ENCODE measurements around the gene STK24.

Gene STK24

DNA sequence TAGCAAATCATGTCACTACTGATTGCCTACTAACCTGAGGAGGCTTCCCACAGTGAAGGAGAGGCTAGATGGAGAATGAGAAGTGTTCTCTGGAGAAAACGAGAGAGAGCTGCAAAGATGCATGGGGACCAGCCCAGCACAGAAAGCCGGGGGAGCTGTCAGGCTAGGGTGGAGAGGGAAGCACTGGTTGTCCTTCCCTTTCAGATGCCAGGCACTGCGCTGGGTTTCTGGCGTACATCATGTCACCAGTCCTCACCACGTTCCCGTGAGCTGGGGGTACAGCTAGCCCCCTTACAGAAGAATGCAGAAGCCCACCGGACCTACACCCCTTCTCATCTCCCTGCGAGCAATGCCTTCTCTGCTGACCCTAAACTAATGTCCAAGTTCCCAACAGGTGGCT is 86.0 kb downstream of the STK24 start:
- peaks cover 72% of the 10 kb centered on the region for H3K4me1 Mint-ChIP-seq (ENCODE audit: low read depth)
- peaks cover 3% of the 10 kb centered on the region for H3K36me3 Mint-ChIP-seq
- no peak overlapping the region for H3K4me3 Mint-ChIP-seq
- H3K9me3 Mint-ChIP-seq (ENCODE audit: low read depth), result no peaks in the 10 kb centered on the region
- no peak overlapping the region for H3K27ac Mint-ChIP-seq
- H3K27me3 Mint-ChIP-seq, result no peaks in the 10 kb centered on the region

DNA sequence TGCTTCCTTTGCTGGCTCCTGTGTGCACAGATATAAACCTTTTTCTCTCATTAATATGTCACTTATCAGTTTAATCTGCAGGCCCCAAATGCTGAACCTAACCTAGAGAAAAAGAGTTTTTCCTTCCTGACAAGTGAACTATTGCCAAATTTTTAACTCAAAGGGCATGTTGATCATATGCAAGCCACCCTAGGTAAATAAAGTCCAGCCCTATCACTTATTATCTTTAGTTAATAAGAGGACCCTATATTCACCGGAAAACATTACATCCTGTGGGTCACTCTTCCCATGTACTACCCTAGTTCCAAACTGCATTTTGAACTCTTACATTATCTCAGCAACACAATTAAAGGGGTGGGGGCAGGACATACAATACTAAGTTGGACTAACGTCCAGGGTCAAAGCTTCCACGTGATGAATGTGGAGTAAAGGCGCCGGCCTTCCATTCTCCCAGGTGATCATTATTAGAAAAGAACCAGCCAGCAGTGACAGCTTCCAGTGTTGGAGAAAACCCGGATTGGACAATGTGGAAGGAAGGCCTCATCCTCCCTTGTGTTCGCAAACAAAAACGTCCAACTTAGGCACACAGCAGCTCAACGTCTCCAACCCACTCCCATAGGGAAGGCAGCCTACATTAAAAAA is 86.6 kb downstream of the STK24 start:
- Mint-ChIP-seq H3K9me3 (ENCODE audit: low read depth) (no peaks in the 10 kb centered on the region), H3K4me1 (ENCODE audit: low read depth) (peaks cover 74% of the 10 kb centered on the region), H3K27ac (peak overlapping the region; percentile 41), H3K36me3 (peaks cover 3% of the 10 kb centered on the region), H3K27me3 (no peaks in the 10 kb centered on the region), H3K4me3 (no peak overlapping the region)

DNA sequence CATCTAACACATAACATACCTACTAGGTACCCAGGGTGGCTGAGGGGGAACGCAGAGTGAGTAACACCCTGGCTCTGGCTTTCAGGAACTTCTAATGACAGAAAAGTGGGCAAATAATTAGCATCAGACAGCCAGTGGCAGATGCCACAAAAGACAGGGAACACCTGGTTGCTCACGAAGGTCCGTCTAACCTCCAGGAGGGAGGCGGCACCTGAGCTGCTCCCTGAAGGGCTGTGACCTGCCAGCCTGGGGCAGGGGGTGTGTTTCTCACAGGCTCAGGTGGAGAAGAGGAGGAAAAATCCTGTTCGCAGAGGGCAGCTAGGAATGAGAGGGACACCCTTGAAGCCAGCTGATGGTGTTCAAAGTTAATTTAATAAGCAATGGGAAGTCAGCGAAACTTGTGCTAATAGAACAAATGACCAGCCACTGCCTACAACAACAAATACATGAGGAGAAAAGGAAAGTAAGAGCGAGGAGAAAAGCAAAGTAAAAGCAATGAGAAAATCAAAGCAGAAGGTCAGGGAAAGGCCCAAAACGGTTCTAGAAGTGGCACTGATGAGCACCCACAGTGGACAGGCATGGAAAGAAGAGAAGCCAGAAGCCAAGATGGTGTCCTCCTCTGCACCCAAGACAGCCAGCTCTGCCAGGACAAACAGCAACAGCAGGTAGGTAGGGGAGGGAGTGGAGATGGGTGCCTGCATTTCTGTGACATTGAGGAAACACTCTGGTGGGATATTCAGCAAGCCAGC is 87.3 kb downstream of the STK24 start:
- Mint-ChIP-seq H3K27ac (peak overlapping the region; percentile 41), H3K4me3 (peak overlapping the region; percentile 9), H3K4me1 (ENCODE audit: low read depth) (peaks cover 81% of the 10 kb centered on the region), H3K36me3 (peaks cover 2% of the 10 kb centered on the region), H3K27me3 (no peaks in the 10 kb centered on the region), H3K9me3 (ENCODE audit: low read depth) (no peaks in the 10 kb centered on the region)

DNA sequence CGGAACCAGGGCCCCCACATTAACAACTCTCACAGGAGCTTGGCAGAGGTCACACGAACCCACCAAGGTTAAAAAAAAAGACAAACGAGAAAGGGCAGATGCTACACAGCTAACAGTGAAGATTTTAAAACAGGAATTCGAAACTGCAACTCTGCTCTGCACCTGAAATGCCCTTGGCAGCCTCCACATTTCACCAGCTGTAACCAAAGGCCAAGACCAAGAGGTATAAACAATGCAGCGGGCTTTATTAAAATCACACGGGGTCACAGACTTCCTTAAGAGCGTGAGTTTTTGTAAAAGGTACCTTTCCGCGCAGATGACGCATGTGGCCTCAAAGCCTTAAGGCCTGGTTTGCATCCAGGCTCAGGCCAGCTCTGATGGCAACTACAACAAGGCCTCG is 88.2 kb downstream of the STK24 start:
- peaks cover 87% of the 10 kb centered on the region for H3K4me1 Mint-ChIP-seq (ENCODE audit: low read depth)
- H3K27ac Mint-ChIP-seq, result no peak overlapping the region
- peaks cover under 1% of the 10 kb centered on the region for H3K36me3 Mint-ChIP-seq
- no peak overlapping the region for H3K4me3 Mint-ChIP-seq
- H3K9me3 Mint-ChIP-seq (ENCODE audit: low read depth), result no peaks in the 10 kb centered on the region
- no peaks in the 10 kb centered on the region for H3K27me3 Mint-ChIP-seq

DNA sequence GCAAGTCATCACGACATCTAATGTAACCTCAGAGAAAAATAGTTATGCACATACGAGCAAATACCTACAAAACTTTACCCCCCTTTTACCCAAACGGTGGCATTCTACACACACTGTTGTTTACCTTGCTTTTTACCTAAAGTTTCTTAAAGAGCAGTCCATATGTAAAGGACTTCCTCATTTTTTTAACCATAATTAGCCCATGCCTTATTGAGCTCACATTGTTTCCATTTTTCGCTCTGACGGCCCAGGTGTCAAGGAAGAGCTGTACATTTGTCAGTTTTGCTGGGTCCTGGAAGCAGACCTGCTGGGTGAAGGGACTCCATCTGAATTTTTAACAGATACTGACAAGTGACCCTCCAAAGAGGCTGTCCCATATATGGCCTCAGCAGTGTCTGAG is 89.4 kb downstream of the STK24 start:
- peaks cover 3% of the 10 kb centered on the region for H3K36me3 Mint-ChIP-seq
- H3K4me3 Mint-ChIP-seq, result no peak overlapping the region
- no peaks in the 10 kb centered on the region for H3K27me3 Mint-ChIP-seq
- H3K4me1 Mint-ChIP-seq (ENCODE audit: low read depth), result peaks cover 83% of the 10 kb centered on the region
- H3K27ac Mint-ChIP-seq, result no peak overlapping the region
- H3K9me3 Mint-ChIP-seq (ENCODE audit: low read depth), result no peaks in the 10 kb centered on the region

DNA sequence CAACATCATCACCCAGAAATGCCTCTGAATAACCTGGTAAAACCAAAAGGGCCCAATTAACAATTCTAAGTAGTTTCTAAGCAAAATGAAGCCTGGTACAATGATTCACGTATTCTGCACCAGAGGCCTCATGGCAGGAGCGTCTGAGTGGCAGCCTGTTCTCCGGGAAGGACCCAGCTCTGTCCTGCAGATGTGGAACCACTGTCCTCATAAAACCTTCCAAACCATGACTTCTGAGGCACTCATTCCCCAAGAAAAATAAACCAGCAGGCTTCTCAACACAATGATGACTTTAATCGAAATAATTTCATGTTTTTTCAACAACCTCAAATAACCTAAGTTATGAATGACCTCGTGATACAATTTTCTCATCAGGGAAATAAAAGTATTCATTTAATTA is 89.9 kb downstream of the STK24 start:
- Mint-ChIP-seq H3K4me1 (ENCODE audit: low read depth) (peaks cover 81% of the 10 kb centered on the region), H3K4me3 (no peak overlapping the region), H3K36me3 (peaks cover 3% of the 10 kb centered on the region), H3K27me3 (no peaks in the 10 kb centered on the region), H3K9me3 (ENCODE audit: low read depth) (no peaks in the 10 kb centered on the region), H3K27ac (peak overlapping the region; percentile 50)

DNA sequence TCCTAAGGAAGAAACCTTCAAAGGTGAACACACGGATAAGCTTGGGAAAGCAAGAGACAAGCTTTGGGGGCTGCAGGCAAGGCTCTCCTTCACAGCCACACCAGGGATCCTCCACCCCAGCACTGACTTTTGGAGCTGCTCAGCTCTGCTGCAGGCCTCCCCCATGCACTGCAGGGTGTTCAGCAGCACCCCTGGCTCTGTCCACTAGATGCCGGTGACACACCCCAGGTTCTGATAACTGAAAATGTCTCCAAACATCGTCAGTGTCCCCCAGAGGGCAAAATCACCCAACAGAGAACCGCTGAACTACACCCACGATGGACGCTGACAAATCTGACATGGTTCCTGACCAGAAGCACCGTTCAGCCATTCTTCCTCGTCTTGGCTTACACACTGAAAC is 90.5 kb downstream of the STK24 start:
- Mint-ChIP-seq H3K27ac (peak overlapping the region; percentile 50), H3K27me3 (no peaks in the 10 kb centered on the region), H3K36me3 (peaks cover 3% of the 10 kb centered on the region), H3K4me3 (no peak overlapping the region), H3K9me3 (ENCODE audit: low read depth) (no peaks in the 10 kb centered on the region), H3K4me1 (ENCODE audit: low read depth) (peaks cover 82% of the 10 kb centered on the region)

DNA sequence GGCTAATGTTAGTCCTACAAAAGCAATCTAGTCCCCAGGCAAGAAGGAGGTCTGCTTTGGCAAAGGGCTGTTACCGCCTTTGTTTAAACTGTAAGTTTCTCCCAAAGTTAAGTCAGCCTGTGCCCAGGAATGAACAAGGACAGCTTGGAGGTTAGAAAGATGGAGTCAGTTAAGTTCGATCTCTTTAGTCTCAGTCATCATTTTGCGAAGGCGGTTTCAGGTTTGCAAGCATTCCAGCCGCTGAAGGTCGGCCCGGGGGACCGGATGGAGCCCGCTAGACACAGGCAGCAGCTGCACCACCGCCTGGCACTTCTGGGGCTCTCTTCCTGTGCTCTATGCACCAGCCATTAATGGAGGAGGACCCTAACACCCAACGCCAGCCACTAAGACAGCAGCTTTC is 91.3 kb downstream of the STK24 start:
- H3K4me3 Mint-ChIP-seq, result peak overlapping the region; percentile 7
- H3K9me3 Mint-ChIP-seq (ENCODE audit: low read depth), result no peaks in the 10 kb centered on the region
- H3K36me3 Mint-ChIP-seq, result peaks cover 6% of the 10 kb centered on the region
- H3K27me3 Mint-ChIP-seq, result no peaks in the 10 kb centered on the region
- no peak overlapping the region for H3K27ac Mint-ChIP-seq
- peaks cover 83% of the 10 kb centered on the region for H3K4me1 Mint-ChIP-seq (ENCODE audit: low read depth)

DNA sequence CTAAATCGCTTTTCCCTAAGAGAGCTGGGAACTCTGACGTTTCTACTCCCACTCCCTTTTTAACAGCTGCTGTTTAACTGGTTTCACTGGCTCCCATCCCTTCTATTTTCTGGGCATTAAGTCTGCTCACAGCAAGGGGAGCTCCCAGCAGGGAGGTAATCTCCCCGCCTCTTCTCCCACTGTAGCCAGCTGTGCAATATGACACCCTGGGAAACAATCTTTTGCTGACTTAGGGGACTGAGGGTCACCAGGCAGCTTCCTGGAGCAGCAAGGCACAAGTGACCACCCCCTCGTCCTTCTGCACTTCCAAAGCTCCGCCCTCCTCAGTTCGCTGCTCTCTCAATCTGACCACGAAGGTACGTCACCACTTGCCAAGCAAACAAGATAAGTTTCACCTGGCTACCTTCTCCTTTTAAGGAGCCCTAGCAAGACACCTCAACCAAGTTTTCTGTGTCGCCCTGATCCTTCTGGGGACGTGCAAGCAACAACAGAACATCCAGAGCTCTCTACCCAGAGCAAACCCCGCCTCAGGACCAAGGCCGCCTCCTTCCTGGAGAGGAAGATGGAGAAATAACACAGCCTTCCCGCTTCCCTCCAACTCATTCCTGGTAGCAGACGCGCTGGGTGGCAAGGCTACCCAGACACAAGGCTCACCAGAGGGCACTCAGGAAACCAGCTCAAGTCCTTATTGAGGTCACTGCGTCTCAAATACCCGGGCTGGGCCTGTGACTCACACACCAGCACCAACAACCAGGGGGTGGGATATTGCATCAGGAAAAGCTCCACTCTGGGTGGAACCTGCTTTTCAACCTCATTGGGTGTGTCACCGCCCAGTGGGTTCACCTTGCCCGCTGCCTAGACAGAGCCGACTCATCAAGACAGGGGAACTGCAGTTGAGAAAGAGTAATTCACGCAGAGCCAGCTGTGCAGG is 92.4 kb downstream of the STK24 start:
- Mint-ChIP-seq H3K36me3 (peaks cover 6% of the 10 kb centered on the region), H3K27ac (peak overlapping the region; percentile 74), H3K27me3 (no peaks in the 10 kb centered on the region), H3K4me1 (ENCODE audit: low read depth) (peaks cover 78% of the 10 kb centered on the region), H3K4me3 (peak overlapping the region; percentile 52), H3K9me3 (ENCODE audit: low read depth) (no peaks in the 10 kb centered on the region)

DNA sequence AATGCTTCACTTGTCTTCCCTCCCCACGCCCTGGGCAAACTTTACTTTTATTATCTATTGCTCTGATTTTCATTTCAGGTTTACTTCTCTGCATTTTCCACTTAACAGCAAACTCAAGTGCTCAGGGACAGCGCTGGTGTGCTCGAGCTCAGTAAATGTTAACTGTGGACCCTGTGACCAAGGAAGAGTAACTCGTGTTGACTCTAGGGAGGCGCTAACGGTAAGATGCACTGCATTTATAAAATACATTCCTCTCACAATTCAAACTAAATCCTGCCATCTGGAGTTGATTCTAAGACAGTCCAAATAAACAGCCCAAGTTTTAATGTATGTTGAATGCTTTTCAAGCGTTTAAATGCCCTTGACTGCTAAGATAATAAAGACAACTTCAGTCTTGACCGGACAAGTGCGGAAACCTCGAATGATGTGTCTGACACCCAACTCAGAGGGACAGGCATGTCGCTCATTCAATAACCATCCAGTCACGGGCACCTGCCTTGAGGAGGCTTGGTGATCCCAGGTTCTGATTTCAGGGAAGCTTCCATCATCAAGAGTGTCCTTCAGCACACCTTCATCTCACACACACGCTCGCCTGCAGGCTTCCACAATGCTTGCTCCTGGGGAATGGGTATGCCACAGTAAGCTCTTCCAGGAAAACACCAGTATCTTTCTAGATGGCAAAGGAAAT is 93.2 kb downstream of the STK24 start:
- H3K27me3 Mint-ChIP-seq, result no peaks in the 10 kb centered on the region
- H3K4me1 Mint-ChIP-seq (ENCODE audit: low read depth), result peaks cover 78% of the 10 kb centered on the region
- H3K27ac Mint-ChIP-seq, result peak overlapping the region; percentile 64
- H3K9me3 Mint-ChIP-seq (ENCODE audit: low read depth), result no peaks in the 10 kb centered on the region
- peaks cover 8% of the 10 kb centered on the region for H3K36me3 Mint-ChIP-seq
- no peak overlapping the region for H3K4me3 Mint-ChIP-seq

DNA sequence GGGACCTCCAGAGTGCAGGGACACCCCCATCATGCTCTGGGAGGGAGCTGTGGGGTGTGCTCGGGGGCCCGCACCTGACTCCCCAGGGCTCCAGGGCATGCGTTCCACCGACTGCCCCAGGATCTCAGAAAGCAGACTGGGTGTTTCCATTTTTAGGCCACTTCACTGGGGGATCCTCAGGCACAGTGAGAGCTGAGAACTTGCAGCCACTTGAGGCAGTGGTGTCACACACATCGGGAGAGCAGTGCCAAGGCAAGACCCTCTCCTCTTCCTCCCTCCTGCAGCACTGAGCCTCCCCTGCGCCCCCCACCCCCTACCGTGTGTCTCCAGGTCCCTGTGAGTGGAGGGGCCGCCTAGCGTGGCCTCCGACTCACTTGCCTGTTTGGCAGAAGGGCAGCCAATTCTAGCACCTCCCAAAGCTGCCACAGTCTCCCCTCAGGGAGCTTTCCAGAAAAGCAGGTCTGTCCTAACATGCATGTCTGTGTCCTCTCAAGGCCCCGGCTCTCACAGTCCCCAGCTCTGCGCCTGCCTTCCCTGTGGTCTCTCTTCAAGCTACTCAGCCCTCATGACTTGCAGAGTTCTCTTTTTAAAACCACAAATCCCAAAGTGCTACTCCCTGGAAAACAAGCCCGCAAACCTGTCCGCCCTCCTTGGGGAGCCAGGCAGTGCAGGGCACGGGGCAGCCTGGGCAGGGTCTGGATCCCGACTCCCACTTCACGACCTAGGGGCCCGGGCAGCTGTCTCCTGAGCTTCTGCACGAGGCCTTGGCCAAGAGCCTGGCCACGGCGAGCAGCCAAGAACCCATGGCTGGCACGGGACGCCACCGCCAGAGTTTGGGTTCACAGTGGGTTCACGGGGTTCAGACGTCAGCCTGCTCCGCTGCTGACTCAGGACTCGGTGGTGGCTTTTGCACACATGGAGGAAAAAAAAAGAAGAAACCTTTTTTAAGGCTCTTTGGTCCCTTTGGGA is 94.1 kb downstream of the STK24 start:
- H3K4me3 Mint-ChIP-seq, result no peak overlapping the region
- H3K27ac Mint-ChIP-seq, result no peak overlapping the region

DNA sequence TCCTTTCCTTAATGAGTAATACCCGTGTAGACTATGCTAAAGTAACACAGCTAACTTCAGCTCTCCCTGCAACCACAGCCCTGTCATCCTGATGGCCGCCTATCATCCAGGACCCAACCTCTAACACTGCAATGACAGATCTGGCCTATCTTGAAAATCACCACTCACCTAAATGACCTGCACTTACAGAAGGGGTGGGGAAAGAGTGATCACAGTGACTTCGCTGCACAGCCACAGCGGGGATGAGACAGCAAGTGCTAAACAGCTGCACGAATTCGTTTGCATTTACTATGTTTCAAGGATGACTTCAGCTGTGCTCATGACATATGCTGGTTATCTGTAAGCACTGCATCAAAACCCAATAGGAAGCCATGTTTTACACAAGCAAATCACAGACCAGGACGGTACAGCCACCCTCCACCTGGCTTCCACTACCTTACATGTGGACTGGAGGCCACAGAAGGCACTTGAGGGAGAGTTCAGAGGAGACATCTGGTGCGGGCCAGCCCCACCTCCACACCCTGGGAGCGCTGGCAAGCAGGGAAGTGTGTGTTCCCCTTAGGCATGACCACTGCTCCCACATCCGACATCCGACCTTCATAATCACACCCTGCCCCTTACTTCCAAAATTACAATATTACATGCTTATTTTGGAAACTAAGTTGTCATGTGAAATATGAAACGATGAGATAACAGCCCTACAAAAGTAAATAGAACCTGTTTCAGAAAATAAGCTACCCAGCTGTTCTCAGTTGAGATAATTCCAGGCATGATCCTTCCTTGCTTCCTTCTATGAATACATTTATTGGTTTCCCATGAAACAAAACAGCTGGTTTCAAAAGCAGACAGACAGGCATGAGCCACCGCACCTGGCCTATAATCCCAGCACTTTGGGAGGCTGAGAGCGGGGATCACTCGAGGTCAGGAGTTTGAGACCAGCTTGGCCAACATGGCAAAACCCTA is 95.7 kb downstream of the STK24 start:
- H3K36me3 Mint-ChIP-seq, result peaks cover 15% of the 10 kb centered on the region
- H3K27me3 Mint-ChIP-seq, result no peaks in the 10 kb centered on the region
- H3K4me3 Mint-ChIP-seq, result peak overlapping the region; percentile 6
- no peaks in the 10 kb centered on the region for H3K9me3 Mint-ChIP-seq (ENCODE audit: low read depth)
- peaks cover 79% of the 10 kb centered on the region for H3K4me1 Mint-ChIP-seq (ENCODE audit: low read depth)
- H3K27ac Mint-ChIP-seq, result peak overlapping the region; percentile 86

More for the DNA sequence above, 94.1 kb downstream of the STK24 start:
- peaks cover 13% of the 10 kb centered on the region for H3K36me3 Mint-ChIP-seq
- peaks cover 79% of the 10 kb centered on the region for H3K4me1 Mint-ChIP-seq (ENCODE audit: low read depth)
- H3K9me3 Mint-ChIP-seq (ENCODE audit: low read depth), result no peaks in the 10 kb centered on the region
- no peaks in the 10 kb centered on the region for H3K27me3 Mint-ChIP-seq

DNA sequence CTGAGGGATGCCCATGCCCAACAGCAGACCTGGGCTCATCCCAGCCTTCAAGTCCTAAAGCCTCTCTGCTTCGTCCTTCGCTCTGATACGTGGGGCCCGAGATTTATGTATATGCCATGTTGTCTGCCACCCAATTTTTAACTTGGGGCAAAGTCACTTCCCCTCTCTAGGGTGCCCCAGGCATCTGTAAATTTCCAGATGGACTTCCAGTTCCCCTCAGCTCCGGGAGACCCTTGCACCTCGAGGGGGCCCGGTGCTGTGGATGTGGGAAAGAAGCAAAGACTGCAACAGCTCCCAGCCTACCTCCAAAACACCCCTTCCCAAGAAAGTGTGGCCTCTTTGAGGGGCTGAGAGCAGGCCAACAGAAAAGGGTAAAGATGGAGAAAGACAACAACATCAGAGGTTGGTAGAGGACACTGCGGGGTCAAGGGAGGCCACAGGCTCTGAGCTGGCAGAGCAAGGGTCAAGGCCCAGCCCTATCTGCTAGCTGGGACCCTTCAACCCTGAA is 97.4 kb downstream of the STK24 start:
- Mint-ChIP-seq H3K4me1 (ENCODE audit: low read depth) (peaks cover 72% of the 10 kb centered on the region), H3K27me3 (no peaks in the 10 kb centered on the region), H3K36me3 (peaks cover 15% of the 10 kb centered on the region), H3K4me3 (no peak overlapping the region), H3K9me3 (ENCODE audit: low read depth) (no peaks in the 10 kb centered on the region), H3K27ac (peak overlapping the region; percentile 58)
